Vagina (tissue), 2 donors: Measurements from ENCODE around the gene PHACTR4. TPM values are rescaled to one million over a fixed set of nuclear protein-coding genes. Genes with fewer than 3 reads are reported as not detected.

Experiments used
- DNase-seq, 2 donors: peaks; one replicate each; pipeline ENCODE4 v3.0.0-alpha.2; 2017; ENCODE audit errors: extremely low spot score in 2 of 2
- H3K27ac ChIP-seq: fragments of 200-600 bp; sonication (generic); one replicate; pipeline ENCODE4 v1.5.1; 2019
- H3K27me3 ChIP-seq: fragments of 200-600 bp; sonication (generic); one replicate; pipeline ENCODE4 v1.5.1; 2019
- H3K36me3 ChIP-seq, 2 donors: fragments of 200-600 bp; sonication (generic); one replicate each; pipeline ENCODE4 v1.5.1; 2017 to 2019
- H3K4me1 ChIP-seq: fragments of 200-600 bp; sonication (generic); one replicate; pipeline ENCODE4 v1.5.1; 2019
- H3K4me3 ChIP-seq, 2 donors: fragments of 200-600 bp; sonication (generic); 1 replicate in 1 of 2; 2 replicates in 1 of 2; pipeline ENCODE4 v1.5.1; 2016 to 2019
- H3K9me3 ChIP-seq: fragments of 200-600 bp; sonication (generic); one replicate; pipeline ENCODE4 v1.5.1; 2019
- POLR2A ChIP-seq, 2 donors: fragments of 450-650 bp; IDR thresholded peaks; one replicate each; pipeline ENCODE4 v1.6.1; 2017; ENCODE audit warnings: antibody characterized with exemption in 2 of 2, mild to moderate bottlenecking in 2 of 2, moderate library complexity in 2 of 2
- POLR2AphosphoS5 ChIP-seq, 2 donors: sonication (generic); formaldehyde crosslinking; IDR thresholded peaks; one replicate each; pipeline ENCODE4 v1.9.0; 2017; ENCODE audit warnings: antibody characterized with exemption in 2 of 2, mild to moderate bottlenecking in 2 of 2, low read depth in 1 of 2; ENCODE audit not compliant: insufficient read depth in 1 of 2
- intact Hi-C: fragments of 100-400 bp; cut with DNase I; formaldehyde crosslinking; loops from one replicate; pipeline ENCODE4 v1.15.1; 2023
- total RNA-seq: library from RNA; depleted of rRNA; stranded (reverse); fragments of >200 nt; gene quantifications from one replicate; pipeline ENCODE4 v1.2.3, GENCODE V29; 2016
- TF ChIP-seq, protein P1 (sequence below), 3 experiments: fragments of 450-650 bp in 2 of 3; fragments of 200-600 bp in 1 of 3; sonication (generic) in 1 of 3; IDR thresholded peaks; one replicate each; pipeline ENCODE4 v1.5.1; 2017 to 2019; ENCODE audit warnings: antibody characterized with exemption in 3 of 3, mild to moderate bottlenecking in 2 of 3, moderate library complexity in 2 of 3

Gene PHACTR4
- total RNA-seq, 1 donor from 2014 or later = 28.7 TPM

DNA sequence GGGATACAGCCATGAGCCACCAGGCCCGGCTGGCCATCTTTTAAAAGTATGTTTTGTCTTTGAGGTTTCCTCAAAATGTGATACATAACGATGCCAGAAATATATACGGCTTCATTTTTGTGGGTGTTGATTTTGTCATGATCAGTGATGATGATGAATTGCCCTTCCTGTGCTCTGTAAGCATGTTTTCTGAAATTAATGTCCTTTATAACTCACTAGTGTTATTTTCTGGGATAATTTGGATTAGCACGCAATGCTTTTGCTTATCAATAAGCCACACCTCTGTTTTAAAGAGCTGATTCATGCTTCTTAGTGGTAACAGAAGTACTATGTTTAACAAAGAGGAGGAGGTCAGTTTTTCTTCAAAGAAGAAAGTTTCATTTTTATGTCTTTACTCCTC, 25.6 kb downstream of the PHACTR4 start:
- Histone ChIP-seq H3K4me1 (peaks cover 6% of the 10 kb centered on the region), H3K4me3 (no peak overlapping the region), H3K36me3 (no peaks in the 10 kb centered on the region), H3K27me3 (no peaks in the 10 kb centered on the region), H3K9me3 (no peaks in the 10 kb centered on the region), H3K27ac (no peak overlapping the region)
- TF ChIP-seq POLR2AphosphoS5 (IDR thresholded peaks at IDR 0.05; ENCODE audit: insufficient read depth in 1 of 2, low read depth in 1 of 2) (no peak), POLR2A (IDR thresholded peaks at IDR 0.05) (no peak)
- TF ChIP-seq, protein P1, sequence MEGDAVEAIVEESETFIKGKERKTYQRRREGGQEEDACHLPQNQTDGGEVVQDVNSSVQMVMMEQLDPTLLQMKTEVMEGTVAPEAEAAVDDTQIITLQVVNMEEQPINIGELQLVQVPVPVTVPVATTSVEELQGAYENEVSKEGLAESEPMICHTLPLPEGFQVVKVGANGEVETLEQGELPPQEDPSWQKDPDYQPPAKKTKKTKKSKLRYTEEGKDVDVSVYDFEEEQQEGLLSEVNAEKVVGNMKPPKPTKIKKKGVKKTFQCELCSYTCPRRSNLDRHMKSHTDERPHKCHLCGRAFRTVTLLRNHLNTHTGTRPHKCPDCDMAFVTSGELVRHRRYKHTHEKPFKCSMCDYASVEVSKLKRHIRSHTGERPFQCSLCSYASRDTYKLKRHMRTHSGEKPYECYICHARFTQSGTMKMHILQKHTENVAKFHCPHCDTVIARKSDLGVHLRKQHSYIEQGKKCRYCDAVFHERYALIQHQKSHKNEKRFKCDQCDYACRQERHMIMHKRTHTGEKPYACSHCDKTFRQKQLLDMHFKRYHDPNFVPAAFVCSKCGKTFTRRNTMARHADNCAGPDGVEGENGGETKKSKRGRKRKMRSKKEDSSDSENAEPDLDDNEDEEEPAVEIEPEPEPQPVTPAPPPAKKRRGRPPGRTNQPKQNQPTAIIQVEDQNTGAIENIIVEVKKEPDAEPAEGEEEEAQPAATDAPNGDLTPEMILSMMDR (IDR thresholded peaks at IDR 0.05) = no peak
- DNase-seq = no peak
- intact Hi-C loops = no loop called here

DNA sequence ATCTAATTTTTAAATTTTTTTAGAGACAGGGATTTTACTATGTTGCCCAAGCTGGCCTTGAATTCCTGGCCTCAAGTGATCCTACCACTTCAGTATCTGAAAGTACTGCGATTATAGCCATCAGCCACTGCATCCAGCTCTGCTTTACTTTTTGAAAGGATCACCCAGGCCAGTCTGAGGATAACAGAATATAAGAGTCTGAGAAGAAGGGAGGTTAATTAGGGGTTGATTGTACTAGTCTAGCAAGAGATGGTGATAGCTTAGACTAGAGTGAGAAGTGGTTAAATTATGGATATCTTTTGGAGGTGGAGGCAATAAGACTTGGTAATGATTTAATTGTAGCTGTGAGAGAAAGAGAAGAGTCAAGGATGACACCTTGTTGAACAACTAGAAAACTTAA, 32.2 kb downstream of the PHACTR4 start:
- Histone ChIP-seq H3K9me3 (no peaks in the 10 kb centered on the region), H3K27ac (no peak overlapping the region), H3K4me1 (no peaks in the 10 kb centered on the region), H3K27me3 (no peaks in the 10 kb centered on the region), H3K4me3 (no peak overlapping the region), H3K36me3 (no peaks in the 10 kb centered on the region)
- intact Hi-C loops = no loop called here
- DNase-seq = no peak
- TF ChIP-seq POLR2AphosphoS5 (IDR thresholded peaks at IDR 0.05; ENCODE audit: insufficient read depth in 1 of 2, low read depth in 1 of 2) (no peak), POLR2A (IDR thresholded peaks at IDR 0.05) (no peak)
- TF ChIP-seq, protein P1 (IDR thresholded peaks at IDR 0.05) = no peak

DNA sequence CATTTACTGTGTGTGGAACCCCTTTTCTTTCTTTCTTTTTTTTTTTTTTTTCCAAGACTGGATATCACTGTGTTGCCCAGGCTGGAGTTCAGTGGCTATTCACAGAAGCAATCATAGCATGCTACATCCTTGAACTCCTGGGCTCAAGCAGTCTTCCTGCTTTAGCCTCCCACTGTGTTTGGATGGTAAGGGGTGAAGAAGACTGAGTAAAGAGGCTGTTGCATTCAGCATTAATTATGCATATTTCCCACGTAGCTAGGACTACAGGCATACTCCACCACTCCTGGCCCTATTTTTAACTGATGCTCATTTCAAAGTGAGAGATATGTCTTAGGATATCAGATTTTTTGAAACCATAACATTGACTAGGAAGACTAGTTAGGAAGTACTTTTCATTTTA, 39.5 kb downstream of the PHACTR4 start:
- intact Hi-C loops = no loop called here
- Histone ChIP-seq H3K9me3 (no peaks in the 10 kb centered on the region), H3K4me1 (peaks cover 4% of the 10 kb centered on the region)

DNA sequence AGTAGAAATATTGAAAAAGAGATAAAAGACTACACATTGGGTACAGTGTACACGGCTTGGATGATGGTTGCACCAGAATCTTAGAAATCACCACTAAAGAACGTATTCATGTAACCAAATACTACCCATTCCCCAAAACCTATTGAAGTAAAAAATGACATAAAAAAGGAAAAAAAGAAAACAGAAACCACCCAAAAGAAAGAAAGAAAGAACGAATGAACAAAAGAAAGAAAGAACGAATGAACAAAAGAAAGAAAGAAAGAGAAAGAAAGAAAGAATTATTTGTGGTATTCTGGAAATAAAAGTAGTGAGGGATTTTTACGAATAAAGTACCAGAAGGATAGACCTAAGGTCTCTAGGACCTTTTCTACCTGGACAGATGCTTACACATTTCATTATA, 42.1 kb downstream of the PHACTR4 start:
- Histone ChIP-seq H3K9me3 (no peaks in the 10 kb centered on the region), H3K36me3 (no peaks in the 10 kb centered on the region), H3K27ac (no peak overlapping the region), H3K4me3 (no peak overlapping the region), H3K27me3 (no peaks in the 10 kb centered on the region), H3K4me1 (peaks cover 4% of the 10 kb centered on the region)
- DNase-seq = no peak
- intact Hi-C loops = loop anchor here (10.0 kb wide), 1 partner anchor 93 kb away; the partner anchor contains the start of gene RCC1
- TF ChIP-seq, protein P1 (IDR thresholded peaks at IDR 0.05) = no peak

More for the DNA sequence above, 39.5 kb downstream of the PHACTR4 start:
- Histone ChIP-seq H3K4me3 (no peak overlapping the region), H3K27ac (no peak overlapping the region), H3K36me3 (no peaks in the 10 kb centered on the region), H3K27me3 (no peaks in the 10 kb centered on the region)
- TF ChIP-seq POLR2AphosphoS5 (IDR thresholded peaks at IDR 0.05; ENCODE audit: insufficient read depth in 1 of 2, low read depth in 1 of 2) (no peak), POLR2A (IDR thresholded peaks at IDR 0.05) (no peak)
- TF ChIP-seq, protein P1 (IDR thresholded peaks at IDR 0.05) = no peak
- no peak for DNase-seq

DNA sequence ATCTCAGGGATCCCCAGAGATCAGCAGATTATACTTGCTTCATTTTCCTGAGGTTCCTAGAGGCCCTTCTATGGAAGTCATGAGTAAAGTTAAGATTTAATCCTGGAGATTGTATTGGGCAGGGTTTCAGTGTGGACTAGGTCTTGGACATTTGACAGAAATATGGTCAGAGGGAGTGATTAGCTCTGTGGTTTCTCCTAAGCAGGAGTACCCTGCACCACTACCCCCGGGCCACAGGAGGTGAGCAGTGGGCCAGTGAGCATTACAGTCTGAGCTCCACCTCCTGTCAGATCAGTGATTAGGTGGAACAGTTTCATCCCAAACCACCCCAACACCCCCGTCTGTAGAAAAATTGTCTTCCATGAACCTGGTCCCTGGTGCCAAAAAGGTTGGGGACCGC, 43.2 kb downstream of the PHACTR4 start:
- H3K9me3 ChIP-seq = no peaks in the 10 kb centered on the region
- no peak for DNase-seq
- intact Hi-C loops = loop anchor here (10.0 kb wide), 1 partner anchor 92 kb away; the partner anchor contains the start of gene RCC1
- no peak overlapping the region for H3K4me3 ChIP-seq
- TF ChIP-seq POLR2AphosphoS5 (IDR thresholded peaks at IDR 0.05; ENCODE audit: insufficient read depth in 1 of 2, low read depth in 1 of 2) = no peak
- TF ChIP-seq, protein P1 (IDR thresholded peaks at IDR 0.05) = no peak
- no peak for TF ChIP-seq POLR2A (IDR thresholded peaks at IDR 0.05)
- no peaks in the 10 kb centered on the region for H3K27me3 ChIP-seq
- no peak overlapping the region for H3K27ac ChIP-seq
- H3K4me1 ChIP-seq = peaks cover 5% of the 10 kb centered on the region
- no peaks in the 10 kb centered on the region for H3K36me3 ChIP-seq
